Cardiac muscle cell (in vitro differentiated cells and primary cell): Measurements from ENCODE around the gene OBSCN. TPM values are rescaled to one million over a fixed set of nuclear protein-coding genes. Genes with fewer than 3 reads are reported as not detected.

Source experiments
- DNase-seq, 2 donors: peaks; one replicate each; pipeline versions ENCODE4 v3.0.0 to v3.0.0-alpha.2; 2010 to 2017; ENCODE audit warnings: low read depth in 1 of 2, low spot score in 1 of 2
- H3K27ac ChIP-seq: fragments of 200-600 bp; sonication (generic); 2 replicates; pipeline ENCODE4 v1.5.1; 2016
- H3K27me3 ChIP-seq: fragments of 200-600 bp; sonication (generic); 2 replicates; pipeline ENCODE4 v1.6.0; 2016; ENCODE audit warnings: control low read depth
- H3K36me3 ChIP-seq: fragments of 200-600 bp; sonication (generic); 2 replicates; pipeline ENCODE4 v1.5.1; 2016; ENCODE audit warnings: control low read depth
- H3K4me1 ChIP-seq: fragments of 200-600 bp; sonication (generic); 2 replicates; pipeline ENCODE4 v1.8.1; 2017; ENCODE audit warnings: low read depth, mild to moderate bottlenecking, mixed run types
- H3K4me3 ChIP-seq: fragments of 200-600 bp; sonication (generic); 2 replicates; pipeline ENCODE4 v1.5.1; 2016; ENCODE audit warnings: mild to moderate bottlenecking
- H3K9me3 ChIP-seq: fragments of 200-600 bp; sonication (generic); 2 replicates; pipeline ENCODE4 v1.5.1; 2017; ENCODE audit warnings: low read depth, mild to moderate bottlenecking, control low read depth
- polyA plus RNA-seq: library from polyadenylated mRNA; unstranded; fragments of >200 nt; fragmentation: Nextera tagmentation; extraction: Ambion mirVana; gene quantifications from 2 replicates; pipeline ENCODE4 v1.2.1, GENCODE V29; 2016
- total RNA-seq: library from RNA; depleted of rRNA; stranded (reverse); fragments of >200 nt; gene quantifications from 2 replicates; pipeline ENCODE4 v1.2.3, GENCODE V29; 2016
- TF ChIP-seq, protein P1 (sequence below): IDR thresholded peaks from 2 replicates; pipeline ENCODE4 v1.5.1; 2012; ENCODE audit warnings: low read depth, mild to moderate bottlenecking, low read length

The OBSCN gene
- total and polyA plus RNA-seq, 2 experiments from 2014 or later, result 87.1 to 390 TPM

DNA sequence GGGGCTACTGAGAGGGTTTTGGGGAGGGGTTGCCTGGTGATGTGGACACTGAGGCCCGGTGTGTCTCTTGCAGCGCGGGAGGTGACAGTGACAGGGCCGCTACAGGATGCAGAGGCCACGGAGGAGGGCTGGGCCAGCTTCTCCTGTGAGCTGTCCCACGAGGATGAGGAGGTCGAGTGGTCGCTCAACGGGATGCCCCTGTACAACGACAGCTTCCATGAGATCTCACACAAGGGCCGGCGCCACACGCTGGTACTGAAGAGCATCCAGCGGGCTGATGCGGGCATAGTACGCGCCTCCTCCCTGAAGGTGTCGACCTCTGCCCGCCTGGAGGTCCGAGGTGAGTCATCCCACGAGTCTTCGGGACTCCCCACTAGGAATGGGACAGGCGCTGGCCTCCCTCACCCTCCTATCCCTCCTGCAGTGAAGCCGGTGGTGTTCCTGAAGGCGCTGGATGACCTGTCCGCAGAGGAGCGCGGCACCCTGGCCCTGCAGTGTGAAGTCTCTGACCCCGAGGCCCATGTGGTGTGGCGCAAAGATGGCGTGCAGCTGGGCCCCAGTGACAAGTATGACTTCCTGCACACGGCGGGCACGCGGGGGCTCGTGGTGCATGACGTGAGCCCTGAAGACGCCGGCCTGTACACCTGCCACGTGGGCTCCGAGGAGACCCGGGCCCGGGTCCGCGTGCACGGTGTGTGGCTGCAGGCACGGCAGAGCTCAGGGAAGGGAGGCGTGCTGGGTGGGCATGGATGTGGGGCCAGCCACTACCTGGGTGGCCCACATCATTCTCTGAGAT, 72.5 kb downstream of the OBSCN start:
- Histone ChIP-seq H3K27ac (no peak overlapping the region), H3K4me3 (no peak overlapping the region), H3K27me3 (no peaks in the 10 kb centered on the region), H3K4me1 (peaks cover 5% of the 10 kb centered on the region), H3K36me3 (peaks cover 75% of the 10 kb centered on the region), H3K9me3 (no peaks in the 10 kb centered on the region)
- TF ChIP-seq, protein P1, sequence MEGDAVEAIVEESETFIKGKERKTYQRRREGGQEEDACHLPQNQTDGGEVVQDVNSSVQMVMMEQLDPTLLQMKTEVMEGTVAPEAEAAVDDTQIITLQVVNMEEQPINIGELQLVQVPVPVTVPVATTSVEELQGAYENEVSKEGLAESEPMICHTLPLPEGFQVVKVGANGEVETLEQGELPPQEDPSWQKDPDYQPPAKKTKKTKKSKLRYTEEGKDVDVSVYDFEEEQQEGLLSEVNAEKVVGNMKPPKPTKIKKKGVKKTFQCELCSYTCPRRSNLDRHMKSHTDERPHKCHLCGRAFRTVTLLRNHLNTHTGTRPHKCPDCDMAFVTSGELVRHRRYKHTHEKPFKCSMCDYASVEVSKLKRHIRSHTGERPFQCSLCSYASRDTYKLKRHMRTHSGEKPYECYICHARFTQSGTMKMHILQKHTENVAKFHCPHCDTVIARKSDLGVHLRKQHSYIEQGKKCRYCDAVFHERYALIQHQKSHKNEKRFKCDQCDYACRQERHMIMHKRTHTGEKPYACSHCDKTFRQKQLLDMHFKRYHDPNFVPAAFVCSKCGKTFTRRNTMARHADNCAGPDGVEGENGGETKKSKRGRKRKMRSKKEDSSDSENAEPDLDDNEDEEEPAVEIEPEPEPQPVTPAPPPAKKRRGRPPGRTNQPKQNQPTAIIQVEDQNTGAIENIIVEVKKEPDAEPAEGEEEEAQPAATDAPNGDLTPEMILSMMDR, result no peak
- DNase-seq, result no peak

DNA sequence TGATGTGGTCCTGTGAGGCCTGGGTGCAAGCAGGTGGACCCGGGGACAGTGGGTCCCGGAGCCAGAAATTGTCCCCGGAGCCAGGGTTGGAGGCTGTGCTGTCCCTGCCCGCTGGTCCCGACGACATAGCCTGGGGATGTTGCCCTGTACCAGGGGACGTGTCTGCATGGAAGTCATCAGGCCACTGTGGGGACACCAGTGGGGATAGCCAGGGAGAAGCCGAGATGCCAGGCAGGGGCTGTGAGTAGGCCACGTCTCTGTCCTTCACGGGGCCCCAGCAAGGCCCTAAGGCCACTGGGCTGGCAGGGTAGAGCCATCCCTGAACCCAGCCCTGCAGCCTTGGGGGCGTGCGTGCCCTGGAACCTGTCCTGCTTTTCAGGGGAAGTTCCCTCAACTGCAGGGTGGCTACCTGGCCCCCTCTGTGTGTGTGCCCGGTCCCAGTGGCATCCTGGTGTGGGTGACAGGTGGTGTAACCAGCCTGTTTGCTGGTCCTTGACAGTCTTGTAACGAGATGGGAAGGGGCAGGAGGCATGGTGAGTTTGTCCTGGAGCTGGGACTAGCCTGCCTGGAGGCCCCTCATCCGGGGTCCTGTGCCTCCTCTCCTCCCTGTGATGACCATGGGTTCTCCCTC, 73.2 kb downstream of the OBSCN start:
- Histone ChIP-seq H3K36me3 (peaks cover 83% of the 10 kb centered on the region), H3K4me1 (no peaks in the 10 kb centered on the region), H3K27ac (no peak overlapping the region), H3K27me3 (no peaks in the 10 kb centered on the region), H3K4me3 (no peak overlapping the region), H3K9me3 (no peaks in the 10 kb centered on the region)
- TF ChIP-seq, protein P1, result no peak
- DNase-seq, result no peak

DNA sequence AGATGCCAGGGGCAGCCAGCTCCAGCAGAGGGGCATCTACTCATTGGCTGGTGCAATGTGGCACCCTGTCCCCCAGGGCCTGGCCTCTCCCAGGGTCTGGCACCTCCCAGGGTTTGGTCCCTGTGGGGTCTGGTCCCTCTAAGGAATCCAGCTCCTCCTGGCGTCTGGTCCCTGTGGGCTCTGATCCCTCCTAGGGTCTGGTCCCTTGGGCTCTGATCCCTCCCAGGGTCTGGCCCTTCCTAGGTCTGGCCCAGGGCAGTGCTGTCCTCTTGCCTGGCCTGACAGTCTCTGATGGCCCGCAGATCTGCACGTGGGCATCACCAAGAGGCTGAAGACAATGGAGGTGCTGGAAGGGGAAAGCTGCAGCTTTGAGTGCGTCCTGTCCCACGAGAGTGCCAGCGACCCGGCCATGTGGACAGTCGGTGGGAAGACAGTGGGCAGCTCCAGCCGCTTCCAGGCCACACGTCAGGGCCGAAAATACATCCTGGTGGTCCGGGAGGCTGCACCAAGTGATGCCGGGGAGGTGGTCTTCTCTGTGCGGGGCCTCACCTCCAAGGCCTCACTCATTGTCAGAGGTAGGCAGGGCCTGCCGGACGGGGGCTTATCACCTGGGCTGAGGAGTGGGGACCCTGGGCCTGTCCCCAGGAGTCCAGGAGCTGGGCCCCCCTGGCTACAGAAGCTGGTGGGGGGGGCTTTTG, 73.9 kb downstream of the OBSCN start:
- TF ChIP-seq, protein P1, result no peak
- no peaks in the 10 kb centered on the region for H3K4me1 ChIP-seq
- DNase-seq, result no peak

DNA sequence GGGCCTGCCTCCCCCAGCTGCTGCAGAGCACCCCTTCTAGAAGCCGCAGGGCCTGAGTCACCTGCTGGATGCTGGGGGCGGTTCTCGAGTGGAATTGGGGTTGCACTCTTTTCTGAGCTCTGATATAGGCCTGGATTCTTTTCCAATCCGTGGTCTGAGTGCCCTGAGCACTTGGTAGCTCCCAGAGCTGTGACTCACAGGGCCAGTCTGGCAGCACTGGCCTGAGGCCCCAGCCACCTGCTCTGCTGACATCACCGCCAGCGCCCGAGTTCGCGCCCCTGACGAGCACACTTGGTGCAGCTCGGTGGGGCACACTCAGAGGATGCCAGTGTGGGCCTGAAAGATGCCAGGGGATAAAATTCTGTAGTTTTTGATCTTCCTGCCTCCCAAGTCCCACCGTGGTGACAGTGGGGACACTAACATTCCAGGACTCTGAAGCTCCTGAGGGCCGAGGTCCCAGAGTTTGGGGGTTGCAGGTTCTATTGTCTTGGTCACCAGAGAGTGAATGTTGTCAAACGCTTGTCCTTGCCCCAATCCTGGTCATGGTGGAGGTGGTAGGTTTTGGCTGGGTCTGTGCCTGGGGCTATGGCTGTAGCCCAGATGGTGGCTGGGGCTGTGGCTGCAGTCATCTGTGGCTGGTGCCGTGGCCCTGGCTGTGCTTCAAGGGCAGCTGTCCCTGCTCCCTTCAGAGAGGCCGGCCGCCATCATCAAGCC, 74.6 kb downstream of the OBSCN start:
- DNase-seq, result no peak
- Histone ChIP-seq H3K4me3 (no peak overlapping the region), H3K36me3 (peaks cover 86% of the 10 kb centered on the region), H3K27me3 (no peaks in the 10 kb centered on the region), H3K9me3 (no peaks in the 10 kb centered on the region), H3K27ac (no peak overlapping the region), H3K4me1 (no peaks in the 10 kb centered on the region)
- TF ChIP-seq, protein P1, result no peak

More for the DNA sequence above, 73.9 kb downstream of the OBSCN start:
- H3K36me3 ChIP-seq, result peaks cover 84% of the 10 kb centered on the region
- H3K27ac ChIP-seq, result no peak overlapping the region
- no peaks in the 10 kb centered on the region for H3K9me3 ChIP-seq
- H3K27me3 ChIP-seq, result no peaks in the 10 kb centered on the region
- no peak overlapping the region for H3K4me3 ChIP-seq

DNA sequence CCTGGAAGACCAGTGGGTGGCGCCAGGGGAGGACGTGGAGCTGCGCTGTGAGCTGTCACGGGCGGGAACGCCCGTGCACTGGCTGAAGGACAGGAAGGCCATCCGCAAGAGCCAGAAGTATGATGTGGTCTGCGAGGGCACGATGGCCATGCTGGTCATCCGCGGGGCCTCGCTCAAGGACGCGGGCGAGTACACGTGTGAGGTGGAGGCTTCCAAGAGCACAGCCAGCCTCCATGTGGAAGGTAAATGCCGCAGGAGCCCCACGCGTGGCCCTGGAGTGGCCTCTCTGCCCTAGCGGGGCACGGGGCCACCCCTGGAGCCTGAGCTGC, 75.2 kb downstream of the OBSCN start:
- no peak for DNase-seq
- TF ChIP-seq, protein P1, result no peak
- Histone ChIP-seq H3K9me3 (no peaks in the 10 kb centered on the region), H3K27ac (peak overlapping the region; percentile 23), H3K4me1 (no peaks in the 10 kb centered on the region), H3K36me3 (peaks cover 90% of the 10 kb centered on the region), H3K4me3 (no peak overlapping the region), H3K27me3 (no peaks in the 10 kb centered on the region)
